Transverse colon (tissue), 4 donors: ENCODE results near the gene IRF9. TPM values are rescaled to one million over a fixed set of nuclear protein-coding genes. Genes with fewer than 3 reads are reported as not detected.

Experiments used
- DNase-seq: peaks from one replicate; pipeline ENCODE4 v3.0.0-alpha.2; 2019
- H3K27ac ChIP-seq, 4 donors: fragments of 200-600 bp; sonication (generic); 2 replicates each; pipeline ENCODE4 v1.5.1; 2016 to 2018; ENCODE audit warnings: inconsistent platforms in 4 of 4
- H3K27me3 ChIP-seq: fragments of 200-600 bp; sonication (generic); 2 replicates; pipeline ENCODE4 v1.5.1; 2017; ENCODE audit warnings: inconsistent platforms
- H3K36me3 ChIP-seq, 4 donors: fragments of 200-600 bp; sonication (generic); 2 replicates each; pipeline ENCODE4 v1.5.1; 2017 to 2019; ENCODE audit warnings: inconsistent platforms in 4 of 4
- H3K4me1 ChIP-seq, 4 donors: fragments of 200-600 bp; sonication (generic); 2 replicates each; pipeline ENCODE4 v1.5.1; 2017 to 2020; ENCODE audit warnings: inconsistent platforms in 4 of 4
- H3K4me3 ChIP-seq, 4 donors: fragments of 200-600 bp; sonication (generic); 1 replicate in 1 of 4; 2 replicates in 3 of 4; pipeline versions ENCODE4 v1.5.1 to v1.6.1; 2017 to 2019; ENCODE audit warnings: inconsistent platforms in 4 of 4
- H3K9me3 ChIP-seq, 2 donors: fragments of 200-600 bp; sonication (generic); 2 replicates each; pipeline ENCODE4 v1.5.1; 2017 to 2019; ENCODE audit warnings: inconsistent platforms in 2 of 2
- CTCF ChIP-seq, 5 experiments: fragments of 200-600 bp in 3 of 5; fragments of 450-650 bp in 2 of 5; sonication (generic) in 3 of 5; IDR thresholded peaks; 1 replicate in 2 of 5; 2 replicates in 3 of 5; pipeline ENCODE4 v1.5.1; 2016 to 2017; ENCODE audit warnings: antibody characterized with exemption in 5 of 5, inconsistent platforms in 3 of 5, mild to moderate bottlenecking in 2 of 5, moderate library complexity in 1 of 5
- EP300 ChIP-seq: sonication (generic); formaldehyde crosslinking; IDR thresholded peaks from one replicate; pipeline ENCODE4 v1.6.1; 2017; ENCODE audit warnings: antibody characterized with exemption, low read depth
- POLR2A ChIP-seq: fragments of 450-650 bp; IDR thresholded peaks from one replicate; pipeline ENCODE4 v1.6.1; 2016; ENCODE audit warnings: antibody characterized with exemption, mild to moderate bottlenecking, moderate library complexity
- POLR2AphosphoS5 ChIP-seq, 3 donors: sonication (generic); formaldehyde crosslinking; IDR thresholded peaks; one replicate each; pipeline ENCODE4 v1.6.1; 2016; ENCODE audit warnings: antibody characterized with exemption in 3 of 3
- WGBS, 2 donors: methylation state at CpG; one replicate each; pipeline ENCODE4 v1.1.5; 2018; ENCODE audit warnings: low coverage in 1 of 2; 5-methylcytosine and 5-hydroxymethylcytosine counted together
- in situ Hi-C, 4 donors: fragments of 200-750 bp; cut with MboI; loops; one replicate each; pipeline versions ENCODE4 v1.15.0 to v1.15.1; 2017; ENCODE audit warnings: low sequenced_read_pairs in 3 of 4, low pct_ligation_motif_present in 1 of 4, low pct_unique_long_range_greater_than_20kb in 1 of 4
- intact Hi-C: fragments of 100-400 bp; cut with DNase I; formaldehyde crosslinking; loops from one replicate; pipeline ENCODE4 v1.15.1; 2023; ENCODE audit warnings: low total_unique reads
- total RNA-seq, 4 donors: library from RNA; depleted of rRNA; stranded (reverse); fragments of >200 nt; gene quantifications; one replicate each; pipeline ENCODE4 v1.1.0, GENCODE V29; 2016

The IRF9 gene
- total RNA-seq, 4 donors from 2014 or later, result 44.2 to 81.9 (median 52.4) TPM

- Histone ChIP-seq H3K4me1 (peaks cover 12 to 30% (median 21%) of the 10 kb centered on the region in 4 donors), H3K36me3 (peaks cover 0 to 28% (median 10%) of the 10 kb centered on the region in 4 donors), H3K9me3 (no peaks in the 10 kb centered on the region), H3K27me3 (no peaks in the 10 kb centered on the region), H3K4me3 (no peak overlapping the region), H3K27ac (no peak overlapping the region)
- DNase-seq, result no peak
- in situ Hi-C loops, result no loop called here
- WGBS, 2 donors, result 87% methylated on average over 3 of the region's 3 CpGs; no CpG with 5 or more reads in 1 of the 2 donors
- no peak for TF ChIP-seq POLR2AphosphoS5 (IDR thresholded peaks at IDR 0.05)
- no peak for TF ChIP-seq CTCF (IDR thresholded peaks at IDR 0.05)
- TF ChIP-seq EP300, result no peak
- TF ChIP-seq POLR2A, result no peak
- intact Hi-C loops, result no loop called here
Observed at GRCh38 chr14:24149302-24149969, 11.6 kb upstream of the IRF9 start.

GRCh38 chr14:24150061-24150460 lies 11.0 kb upstream of the IRF9 start:
- intact Hi-C loops (loop anchor here (10.0 kb wide), 1 partner anchor 45 kb away; no protein-coding TSS in a partner anchor), in situ Hi-C loops (no loop called here)
- Histone ChIP-seq H3K27me3 (no peaks in the 10 kb centered on the region), H3K9me3 (no peaks in the 10 kb centered on the region), H3K4me3 (no peak overlapping the region), H3K27ac (no peak overlapping the region), H3K36me3 (peaks cover 0 to 34% (median 14%) of the 10 kb centered on the region in 4 donors), H3K4me1 (peaks cover 12 to 24% (median 20%) of the 10 kb centered on the region in 4 donors)
- TF ChIP-seq CTCF (IDR thresholded peaks at IDR 0.05) (no peak), POLR2A (no peak)
- DNase-seq, result no peak
- WGBS, 2 donors, result 80 to 91% methylated on average over 1 to 9 of the region's 9 CpGs

GRCh38 chr14:24150567-24150966 lies 10.5 kb upstream of the IRF9 start:
- no peak overlapping the region for H3K27ac ChIP-seq
- no peak overlapping the region for H3K4me3 ChIP-seq
- in situ Hi-C loops (no loop called here), intact Hi-C loops (loop anchor here (10.0 kb wide), 1 partner anchor 46 kb away; no protein-coding TSS in a partner anchor)
- WGBS, 2 donors, result 94% methylated on average over 9 of the region's 9 CpGs; no CpG with 5 or more reads in 1 of the 2 donors
- peaks cover 8 to 19% (median 15%) of the 10 kb centered on the region in 4 donors for H3K4me1 ChIP-seq
- no peak for DNase-seq
- H3K27me3 ChIP-seq, result no peaks in the 10 kb centered on the region
- TF ChIP-seq EP300 (no peak), CTCF (IDR thresholded peaks at IDR 0.05) (no peak), POLR2AphosphoS5 (IDR thresholded peaks at IDR 0.05) (no peak)
- H3K9me3 ChIP-seq, result no peaks in the 10 kb centered on the region
- H3K36me3 ChIP-seq, result peaks cover 0 to 39% (median 18%) of the 10 kb centered on the region in 4 donors

GRCh38 chr14:24150993-24151392 lies 10.1 kb upstream of the IRF9 start:
- H3K4me1 ChIP-seq, result peaks cover 4 to 15% (median 11%) of the 10 kb centered on the region in 4 donors
- no peak overlapping the region for H3K27ac ChIP-seq
- intact Hi-C loops, result loop anchor here (10.0 kb wide), 1 partner anchor 46 kb away; no protein-coding TSS in a partner anchor
- in situ Hi-C loops, result no loop called here
- no peaks in the 10 kb centered on the region for H3K27me3 ChIP-seq
- TF ChIP-seq POLR2A (no peak), CTCF (IDR thresholded peaks at IDR 0.05) (no peak), POLR2AphosphoS5 (IDR thresholded peaks at IDR 0.05) (no peak), EP300 (no peak)
- H3K36me3 ChIP-seq, result peaks cover 0 to 44% (median 20%) of the 10 kb centered on the region in 4 donors
- H3K9me3 ChIP-seq, result no peaks in the 10 kb centered on the region
- no peak overlapping the region for H3K4me3 ChIP-seq
- 88 to 89% methylated on average over 3 to 9 of the region's 9 CpGs for WGBS, 2 donors
- DNase-seq, result no peak
